Nephron progenitor cell (in vitro differentiated cells): ENCODE measurements around the gene PHKA1.

Experiments
- DNase-seq: peaks from one replicate; pipeline ENCODE4 v3.0.0; 2021
- H3K27ac Mint-ChIP-seq: 2 replicates; pipeline ENCODE4 v1.8.0; 2021; ENCODE audit warnings: mild to moderate bottlenecking, moderate library complexity, mixed read lengths
- H3K27me3 Mint-ChIP-seq: 2 replicates; pipeline ENCODE4 v1.8.0; 2021; ENCODE audit warnings: mild to moderate bottlenecking, low read depth, mixed read lengths; ENCODE audit not compliant: poor library complexity
- H3K36me3 Mint-ChIP-seq: 2 replicates; pipeline ENCODE4 v1.8.0; 2021; ENCODE audit warnings: low read depth, mixed read lengths
- H3K4me1 Mint-ChIP-seq: 2 replicates; pipeline ENCODE4 v1.8.0; 2021; ENCODE audit warnings: mixed read lengths
- H3K4me3 Mint-ChIP-seq: 2 replicates; pipeline ENCODE4 v1.8.0; 2021; ENCODE audit warnings: mild to moderate bottlenecking, moderate library complexity, mixed read lengths
- H3K9me3 Mint-ChIP-seq: 2 replicates; pipeline ENCODE4 v1.8.0; 2021; ENCODE audit warnings: mild to moderate bottlenecking, moderate library complexity, mixed read lengths
- CTCF ChIP-seq: fragments of 200-600 bp; sonication (generic); IDR thresholded peaks from 2 replicates; pipeline ENCODE4 v1.5.0; 2021; ENCODE audit warnings: antibody characterized with exemption

PHKA1 gene

GRCh38 chrX:72630185-72630584 lies 83.9 kb downstream of the PHKA1 start:
- no peaks in the 10 kb centered on the region for H3K4me1 Mint-ChIP-seq
- no peaks in the 10 kb centered on the region for H3K27me3 Mint-ChIP-seq
- peaks cover 22% of the 10 kb centered on the region for H3K9me3 Mint-ChIP-seq
- peaks cover 51% of the 10 kb centered on the region for H3K36me3 Mint-ChIP-seq
- no peak for DNase-seq
- no peak for TF ChIP-seq CTCF
- H3K27ac Mint-ChIP-seq = no peak overlapping the region
- no peak overlapping the region for H3K4me3 Mint-ChIP-seq

- H3K27me3 Mint-ChIP-seq = no peaks in the 10 kb centered on the region
- peaks cover 32% of the 10 kb centered on the region for H3K9me3 Mint-ChIP-seq
- no peak for DNase-seq
- H3K36me3 Mint-ChIP-seq = peaks cover 27% of the 10 kb centered on the region
- no peak overlapping the region for H3K27ac Mint-ChIP-seq
- no peak overlapping the region for H3K4me3 Mint-ChIP-seq
- no peaks in the 10 kb centered on the region for H3K4me1 Mint-ChIP-seq
- no peak for TF ChIP-seq CTCF
These were observed 89.9 kb downstream of the PHKA1 start for GRCh38 chrX:72624194-72624593.

- Mint-ChIP-seq H3K4me1 (no peaks in the 10 kb centered on the region), H3K27me3 (no peaks in the 10 kb centered on the region), H3K27ac (no peak overlapping the region), H3K9me3 (peaks cover 23% of the 10 kb centered on the region), H3K36me3 (peaks cover 24% of the 10 kb centered on the region), H3K4me3 (no peak overlapping the region)
- no peak for TF ChIP-seq CTCF
- no peak for DNase-seq
These were observed 92.3 kb downstream of the PHKA1 start for GRCh38 chrX:72621625-72622485.

GRCh38 chrX:72621163-72621562 lies 92.9 kb downstream of the PHKA1 start:
- Mint-ChIP-seq H3K4me3 (no peak overlapping the region), H3K27me3 (no peaks in the 10 kb centered on the region)
- TF ChIP-seq CTCF = no peak

GRCh38 chrX:72620550-72621145 lies 93.5 kb downstream of the PHKA1 start:
- Mint-ChIP-seq H3K9me3 (peaks cover 24% of the 10 kb centered on the region), H3K36me3 (peaks cover 22% of the 10 kb centered on the region)

More at GRCh38 chrX:72621163-72621562, 92.9 kb downstream of the PHKA1 start:
- peaks cover 27% of the 10 kb centered on the region for H3K36me3 Mint-ChIP-seq
- peaks cover 23% of the 10 kb centered on the region for H3K9me3 Mint-ChIP-seq
- DNase-seq = no peak
- no peak overlapping the region for H3K27ac Mint-ChIP-seq
- H3K4me1 Mint-ChIP-seq = no peaks in the 10 kb centered on the region

More at GRCh38 chrX:72620550-72621145, 93.5 kb downstream of the PHKA1 start:
- no peaks in the 10 kb centered on the region for H3K27me3 Mint-ChIP-seq
- no peak overlapping the region for H3K27ac Mint-ChIP-seq
- no peak for TF ChIP-seq CTCF
- no peak for DNase-seq
- no peak overlapping the region for H3K4me3 Mint-ChIP-seq
- no peaks in the 10 kb centered on the region for H3K4me1 Mint-ChIP-seq
